ENCODE data around the gene SPAG9.

DNA sequence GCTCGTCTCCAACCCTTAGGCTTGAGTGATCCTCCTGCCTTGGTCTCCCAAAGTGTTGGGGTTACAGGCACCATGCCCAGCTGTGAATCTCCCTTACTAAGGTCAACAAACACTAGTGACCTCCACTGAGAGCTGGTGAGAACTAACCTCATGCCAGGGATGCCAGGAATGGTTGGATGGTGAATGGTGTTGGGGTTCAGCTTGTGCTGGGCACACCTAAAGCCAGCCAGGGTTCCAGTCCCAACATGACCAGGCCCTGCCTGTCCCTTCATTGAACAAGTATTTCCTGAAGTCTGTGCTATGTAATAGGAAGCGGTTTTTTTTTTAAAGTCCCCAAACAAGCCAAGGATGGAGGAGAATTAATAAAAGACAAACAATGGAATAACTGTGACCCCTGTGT is 198.6 kb downstream of the SPAG9 start:
- no peak for TF ChIP-seq POLR2A (IDR thresholded peaks at IDR 0.05; ENCODE audit: low read depth, low read length)
- no peak for TF ChIP-seq TAF1 (IDR thresholded peaks at IDR 0.05; ENCODE audit: borderline replicate concordance, low read depth, low read length)
- no peak for TF ChIP-seq POLR2AphosphoS5 (IDR thresholded peaks at IDR 0.05; ENCODE audit: low read depth, low read length)

Measured in GM12892 (cell line).